H1 (cell line): Measurements from ENCODE around the gene TSPAN16. TPM values are rescaled to one million over a fixed set of nuclear protein-coding genes. Genes with fewer than 3 reads are reported as not detected.

Source experiments
- ATF3 ChIP-seq: IDR thresholded peaks from 2 replicates; pipeline ENCODE4 v1.6.1; 2011; ENCODE audit warnings: low read depth, mild to moderate bottlenecking, low read length; ENCODE audit not compliant: insufficient read depth
- BRCA1 ChIP-seq: IDR thresholded peaks from 2 replicates; pipeline ENCODE4 v1.6.1; 2012; ENCODE audit warnings: low read depth, low read length, improper control_type of control experiment
- CHD7 ChIP-seq: fragments of 300-600 bp; sonication (generic); IDR thresholded peaks from 2 replicates; pipeline ENCODE4 v1.7.1; 2012; ENCODE audit warnings: low read length, moderate library complexity, mild to moderate bottlenecking, inconsistent platforms; ENCODE audit not compliant: insufficient replicate concordance
- CREB1 ChIP-seq: IDR thresholded peaks from 2 replicates; pipeline ENCODE4 v1.6.1; 2012; ENCODE audit warnings: inconsistent platforms
- GABPA ChIP-seq: IDR thresholded peaks from 2 replicates; pipeline ENCODE4 v1.6.1; 2011; ENCODE audit warnings: mild to moderate bottlenecking, low read length, moderate library complexity, borderline replicate concordance; ENCODE audit not compliant: insufficient read depth
- JUND ChIP-seq: IDR thresholded peaks from 2 replicates; pipeline ENCODE4 v1.6.1; 2011; ENCODE audit warnings: mild to moderate bottlenecking, improper control_type of control experiment, low read length
- KDM4A ChIP-seq: IDR thresholded peaks from one replicate; pipeline ENCODE4 v1.7.1; 2012; ENCODE audit warnings: low read depth, mild to moderate bottlenecking, moderate library complexity, low read length, inconsistent platforms; ENCODE audit not compliant: severe bottlenecking
- MAFK ChIP-seq: IDR thresholded peaks from 2 replicates; pipeline ENCODE4 v1.6.1; 2012; ENCODE audit warnings: low read depth, mild to moderate bottlenecking, improper control_type of control experiment, low read length
- POLR2A ChIP-seq, 2 experiments: IDR thresholded peaks; 1 replicate in 1 of 2; 2 replicates in 1 of 2; pipeline ENCODE4 v1.6.1; 2011; ENCODE audit warnings: low read depth in 2 of 2, low read length in 2 of 2, mild to moderate bottlenecking in 2 of 2; ENCODE audit errors: control extremely low read depth in 1 of 2
- RAD21 ChIP-seq, 2 experiments: IDR thresholded peaks in 1 of 2; conservative IDR thresholded peaks in 1 of 2; 2 replicates each; pipeline ENCODE4 v1.6.1; 2011; ENCODE audit warnings: low read depth in 2 of 2, low read length in 2 of 2, improper control_type of control experiment in 1 of 2, inconsistent platforms in 1 of 2, mild to moderate bottlenecking in 1 of 2, moderate library complexity in 1 of 2
- TCF12 ChIP-seq: IDR thresholded peaks from 2 replicates; pipeline ENCODE4 v1.6.1; 2011; ENCODE audit warnings: low read depth, mild to moderate bottlenecking, low read length
- TEAD4 ChIP-seq: IDR thresholded peaks from 2 replicates; pipeline ENCODE4 v1.6.1; 2012; ENCODE audit warnings: low read depth, low read length, inconsistent platforms, mixed read lengths
- polyA plus RNA-seq, 7 experiments: library from polyadenylated mRNA; depleted of rRNA in 3 of 7; stranded (reverse) in 5 of 7; unstranded in 2 of 7; fragments of >200 nt in 5 of 7; fragments of 200-250 nt in 2 of 7; gene quantifications; 1 replicate in 5 of 7; 2 replicates in 1 of 7; 4 replicates in 1 of 7; pipeline versions ENCODE4 v1.2.1 to v1.2.3, GENCODE V29; 2011 to 2013; ENCODE audit warnings: missing spikeins in 2 of 7, mixed read lengths in 2 of 7
- total RNA-seq: library from RNA; stranded (reverse); fragmentation: NEBNext Ultra II Directional; extraction: Animal tissue kit (Norgen Biotek cat#: 25700); gene quantifications from 2 replicates; pipeline ENCODE4 v1.2.1, GENCODE V29; 2021

The TSPAN16 gene
- total and polyA plus RNA-seq, 2 of the 8 experiments (the other 6 are each of a cell fraction or from before 2014, with no cell fraction given): not detected

GRCh38 chr19:11306337-11306736 is 10.4 kb downstream of the TSPAN16 start (continued):
- no peak for TF ChIP-seq CHD7
- no peak for TF ChIP-seq JUND
- TF ChIP-seq ATF3: no peak
- TF ChIP-seq POLR2A (IDR thresholded peaks at IDR 0.05; ENCODE audit: control extremely low read depth in 1 of 2, low read depth in 2 of 2, low read length in 2 of 2): no peak
- no peak for TF ChIP-seq TCF12
- no peak for TF ChIP-seq TEAD4
- no peak for TF ChIP-seq CREB1
- no peak for TF ChIP-seq RAD21 (IDR thresholded peaks at IDR 0.05 in 1 of 2, conservative IDR thresholded peaks at IDR 0.05 in 1 of 2; ENCODE audit: low read depth in 2 of 2, low read length in 2 of 2)
- TF ChIP-seq GABPA: no peak
- no peak for TF ChIP-seq BRCA1
- TF ChIP-seq KDM4A: no peak
- no peak for TF ChIP-seq MAFK
